Epithelial cell of esophagus (primary cell): ENCODE results near the gene KCTD17.

ENCODE experiments used
- DNase-seq: peaks from one replicate; pipeline ENCODE4 v3.0.0; 2010; ENCODE audit warnings: low read depth
- H3K4me3 ChIP-seq: 2 replicates; pipeline ENCODE4 v1.5.1; 2011; ENCODE audit warnings: mild to moderate bottlenecking, low read length, control low read depth
- CTCF ChIP-seq: IDR thresholded peaks from 2 replicates; pipeline ENCODE4 v1.5.1; 2011; ENCODE audit warnings: low read depth, mild to moderate bottlenecking, low read length, control low read depth, inconsistent platforms; ENCODE audit not compliant: insufficient read depth; ENCODE audit errors: missing control alignments

Gene KCTD17

GRCh38 chr22:37019309-37020191 lies 32.0 kb upstream of the KCTD17 start, which contains the start of the genes MPST and TST:
TSS of gene MPST (plus strand) at chr22:37019742. CDS start at chr22:37019837, 95 bp downstream.
TSS of gene TST (minus strand) at chr22:37019447. CDS start at chr22:37018732, 715 bp downstream.
- TF ChIP-seq CTCF, result no peak
- peak within 1 kb of the TSS; percentile 66 for H3K4me3 ChIP-seq
- peak; percentile 65 for DNase-seq

- peak; percentile 75 for DNase-seq
- no peak for TF ChIP-seq CTCF
- H3K4me3 ChIP-seq, result peak overlapping the region; percentile 62
Measured at GRCh38 chr22:37020192-37020479, 31.4 kb upstream of the KCTD17 start.

- no peak for TF ChIP-seq CTCF
- DNase-seq, result no peak
Measured at GRCh38 chr22:37021041-37021440, 30.5 kb upstream of the KCTD17 start.

GRCh38 chr22:37021710-37022482 lies 29.6 kb upstream of the KCTD17 start:
- TF ChIP-seq CTCF, result peak; percentile 73
- DNase-seq, result peak; percentile 65
- H3K4me3 ChIP-seq, result no peak overlapping the region

More at GRCh38 chr22:37021041-37021440, 30.5 kb upstream of the KCTD17 start:
- H3K4me3 ChIP-seq, result no peak overlapping the region

- TF ChIP-seq CTCF, result no peak
- no peak for DNase-seq
- H3K4me3 ChIP-seq, result no peak overlapping the region
Measured at GRCh38 chr22:37022483-37023337, 28.8 kb upstream of the KCTD17 start.

- no peak for DNase-seq
- TF ChIP-seq CTCF, result no peak
- H3K4me3 ChIP-seq, result no peak overlapping the region
Measured at GRCh38 chr22:37023743-37024338, 27.7 kb upstream of the KCTD17 start.
